HG03565 (cell line): ENCODE results near the gene TCEAL8.
A peak's percentile ranks its signal among the peaks of the same experiment; 100 is the strongest.

Experiments used
- ATAC-seq: cut with Tn5 transposase; IDR thresholded peaks from one replicate; pipeline ENCODE4 v1.9.1; 2021; ENCODE audit warnings: mild to moderate bottlenecking, moderate library complexity; ENCODE audit not compliant: unreplicated experiment

Gene TCEAL8

DNA sequence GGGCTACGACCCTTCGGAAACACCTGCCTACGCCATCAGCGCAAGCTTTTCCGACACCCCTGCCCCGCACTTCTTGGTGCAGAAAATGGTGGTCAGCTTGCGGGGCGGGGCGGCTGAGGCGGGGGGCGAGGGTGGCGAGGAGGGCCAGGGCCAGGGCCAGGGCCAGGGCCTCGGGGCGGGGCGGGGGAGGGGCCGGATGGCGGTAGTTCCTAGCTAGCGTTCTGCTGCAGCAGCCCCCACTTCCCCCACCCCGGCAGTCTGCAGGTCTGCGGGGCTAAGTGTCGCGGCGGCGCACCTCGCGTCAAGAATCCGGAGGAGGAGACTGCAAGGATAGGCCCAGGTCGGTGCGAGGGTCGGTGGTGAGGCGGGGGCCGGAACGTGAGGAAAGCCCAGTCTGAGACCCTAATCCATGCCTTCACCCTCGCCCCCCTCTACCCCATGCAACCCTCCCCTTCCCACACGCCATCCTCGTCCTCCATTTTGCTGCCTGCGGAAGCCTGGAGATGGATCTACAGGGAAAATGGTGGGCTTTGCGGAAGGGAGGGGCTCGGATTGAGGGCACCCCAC is 39.4 kb downstream of the TCEAL8 start:
- ATAC-seq, result no peak

DNA sequence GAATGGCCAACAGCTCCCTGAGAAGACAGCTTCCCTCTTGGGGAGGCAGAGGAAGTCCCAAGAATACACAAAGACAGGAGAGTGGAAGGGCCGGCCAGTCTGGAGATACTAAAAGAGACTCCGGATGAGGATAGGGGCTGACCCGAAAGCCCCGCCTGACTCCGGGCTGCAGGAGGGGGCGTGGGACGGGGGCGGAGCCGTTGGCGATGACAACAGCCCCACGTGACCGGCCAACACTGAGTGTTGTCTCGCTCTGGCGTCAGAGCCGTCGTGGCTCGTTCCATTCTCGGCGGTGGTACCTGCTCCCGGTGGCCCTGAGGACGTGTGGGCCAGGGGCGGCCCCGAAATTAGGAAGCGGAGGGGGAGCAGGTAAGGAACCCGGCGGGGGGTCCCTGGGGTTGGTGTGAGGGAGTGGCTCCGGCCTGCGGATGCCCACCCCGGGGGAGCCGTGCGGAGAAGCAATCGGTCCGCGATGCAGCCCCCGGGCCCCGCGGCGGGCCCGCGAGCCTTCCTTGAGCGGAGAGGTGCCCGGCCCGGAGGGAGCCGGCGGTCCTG is 40.0 kb downstream of the TCEAL8 start, which contains the start of gene BEX4:
TSS of gene BEX4 (plus strand) at position 239 of the 555 bp plus-strand sequence. CDS start 1,046 bp downstream, outside the sequence.
- peak; percentile 89 for ATAC-seq

DNA sequence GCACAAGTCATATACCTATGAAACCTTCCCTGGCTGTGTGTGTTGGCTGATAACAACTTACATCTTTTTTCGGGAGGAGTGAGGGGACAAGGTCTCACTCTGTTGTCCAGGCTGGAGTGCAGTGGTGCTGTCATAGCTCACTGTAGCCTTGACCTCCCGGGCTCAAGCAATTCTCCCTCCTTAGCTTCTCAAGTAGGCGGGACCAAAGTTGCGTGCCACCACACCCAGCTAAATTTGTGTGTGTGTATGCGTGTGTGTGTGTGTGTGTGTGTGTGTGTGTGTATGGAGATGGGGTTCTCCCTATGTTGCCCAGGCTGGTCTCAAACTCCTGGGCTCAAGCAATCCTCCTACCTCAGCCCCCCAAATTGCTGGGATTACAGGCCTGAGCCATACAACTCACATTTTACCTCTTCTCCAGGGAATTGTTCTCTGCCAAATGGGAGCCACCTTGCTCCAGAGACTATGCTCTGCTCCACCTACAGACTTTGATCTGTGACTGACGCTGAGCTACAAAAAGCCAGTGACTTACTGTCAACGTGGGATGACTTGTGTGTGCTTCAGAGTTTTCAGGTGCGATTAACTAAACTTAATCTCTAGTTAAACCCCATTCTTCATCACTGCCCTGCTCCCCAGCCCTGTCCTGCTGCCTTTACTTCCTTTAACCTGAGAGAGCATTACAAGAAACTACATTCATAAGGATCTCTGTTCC is 42.1 kb downstream of the TCEAL8 start:
- no peak for ATAC-seq

DNA sequence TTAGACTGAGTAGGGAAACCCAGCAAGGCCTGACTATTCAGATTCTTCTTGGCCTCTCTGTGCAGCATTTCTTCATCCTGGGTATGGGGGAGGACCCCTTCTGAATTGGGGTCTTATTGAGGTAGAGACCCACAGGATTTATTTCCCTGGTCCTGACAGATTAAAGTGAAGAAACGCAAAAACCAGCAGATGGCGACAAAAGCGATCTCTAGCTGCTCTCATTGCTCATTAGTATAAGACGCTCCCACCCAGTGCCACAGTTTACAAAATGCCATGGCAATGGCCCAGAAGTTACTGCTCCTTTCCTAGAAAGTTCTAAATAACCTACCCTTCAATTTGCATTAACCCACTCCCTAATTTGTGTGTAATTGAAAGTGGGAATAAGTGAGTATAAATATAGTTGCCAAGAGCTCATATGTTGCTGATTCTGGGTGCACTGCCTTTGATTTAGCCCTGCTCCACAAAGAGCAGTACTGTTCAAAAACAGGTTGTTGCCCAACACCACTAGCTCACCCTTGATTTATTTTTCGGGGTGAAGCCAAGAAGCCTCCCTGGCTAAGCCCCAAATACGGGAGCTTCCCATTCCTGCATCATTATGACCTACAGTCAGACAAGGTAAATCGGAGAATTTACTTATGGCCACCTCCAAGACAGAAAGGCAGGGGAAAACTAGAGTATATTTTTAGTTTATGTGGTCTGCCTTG is 43.8 kb downstream of the TCEAL8 start:
- no peak for ATAC-seq

DNA sequence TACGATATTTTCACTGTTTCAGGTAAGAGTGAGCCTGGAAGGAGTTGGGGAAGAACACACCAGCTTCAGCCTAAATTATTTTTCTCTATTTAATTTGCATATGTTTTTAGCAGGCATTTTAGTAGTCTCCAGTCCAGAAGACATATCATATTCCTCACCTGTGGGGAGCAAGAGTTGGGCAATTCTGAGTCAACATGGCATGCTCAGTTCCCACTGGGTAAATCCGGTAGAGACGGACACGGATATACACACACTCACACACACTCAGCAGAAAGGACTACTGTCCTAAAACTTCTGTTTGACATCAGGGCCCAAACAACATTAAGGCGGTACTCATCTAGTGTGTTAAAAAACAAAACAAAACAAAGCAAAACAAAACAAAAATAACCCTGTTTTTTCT is 44.9 kb downstream of the TCEAL8 start:
- ATAC-seq, result no peak
